Measurements from ENCODE around the gene PCSK6.
A peak's percentile ranks its signal among the peaks of the same experiment; 100 is the strongest.
"Not testable (repeated sequence)": the region's sequence is repeated elsewhere in the genome, so short reads cannot be mapped to it uniquely, and the experiment has no call there.

PCSK6 gene

DNA sequence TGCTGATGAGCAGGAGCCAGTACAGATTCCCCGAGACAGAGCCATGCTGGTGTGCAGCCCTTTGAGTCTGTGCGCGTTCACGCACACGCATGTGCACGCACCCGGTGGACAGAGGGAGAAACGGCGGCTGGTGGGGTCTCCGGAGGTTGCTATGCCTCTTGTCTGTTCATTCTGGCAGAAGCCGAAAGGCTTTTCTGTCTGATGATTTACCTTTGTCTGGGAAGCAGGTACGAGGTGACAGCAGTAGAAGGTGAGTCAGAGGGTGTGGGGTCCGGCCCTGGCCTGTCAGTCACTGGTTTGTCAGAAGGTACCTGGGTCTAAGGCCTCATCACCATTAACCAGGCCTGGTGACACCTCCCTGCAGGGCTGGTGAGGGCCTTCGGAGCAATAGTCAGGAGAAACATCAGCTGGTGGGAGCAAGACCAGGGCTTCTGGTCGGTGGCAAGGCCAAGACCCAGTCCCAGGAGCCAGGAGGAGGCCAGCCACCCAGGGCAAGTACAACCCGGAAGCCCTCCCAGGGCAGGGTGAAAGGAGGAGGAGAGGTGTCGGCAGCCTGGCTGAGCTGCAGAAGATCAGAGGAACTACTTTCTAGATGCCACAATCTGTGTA lies 7.5 kb downstream of the PCSK6 start:
- DNase-seq = no peak

DNA sequence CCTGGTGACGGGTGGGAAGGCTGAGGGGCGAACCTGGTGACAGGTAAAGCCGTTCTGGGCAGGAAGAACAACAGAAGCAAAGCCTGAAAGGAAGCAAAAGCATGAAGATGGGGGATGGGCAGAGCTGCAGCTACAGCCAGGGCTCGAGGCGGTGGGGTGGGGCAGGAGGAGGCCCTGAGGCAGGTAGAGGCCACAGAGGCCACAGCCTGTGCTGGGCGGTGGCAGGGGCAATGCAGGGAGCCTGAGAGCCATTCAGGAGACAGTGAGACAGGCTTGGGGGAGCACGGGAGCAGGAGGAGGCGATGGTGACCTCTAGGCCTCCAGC lies 8.2 kb downstream of the PCSK6 start:
- DNase-seq = no peak

DNA sequence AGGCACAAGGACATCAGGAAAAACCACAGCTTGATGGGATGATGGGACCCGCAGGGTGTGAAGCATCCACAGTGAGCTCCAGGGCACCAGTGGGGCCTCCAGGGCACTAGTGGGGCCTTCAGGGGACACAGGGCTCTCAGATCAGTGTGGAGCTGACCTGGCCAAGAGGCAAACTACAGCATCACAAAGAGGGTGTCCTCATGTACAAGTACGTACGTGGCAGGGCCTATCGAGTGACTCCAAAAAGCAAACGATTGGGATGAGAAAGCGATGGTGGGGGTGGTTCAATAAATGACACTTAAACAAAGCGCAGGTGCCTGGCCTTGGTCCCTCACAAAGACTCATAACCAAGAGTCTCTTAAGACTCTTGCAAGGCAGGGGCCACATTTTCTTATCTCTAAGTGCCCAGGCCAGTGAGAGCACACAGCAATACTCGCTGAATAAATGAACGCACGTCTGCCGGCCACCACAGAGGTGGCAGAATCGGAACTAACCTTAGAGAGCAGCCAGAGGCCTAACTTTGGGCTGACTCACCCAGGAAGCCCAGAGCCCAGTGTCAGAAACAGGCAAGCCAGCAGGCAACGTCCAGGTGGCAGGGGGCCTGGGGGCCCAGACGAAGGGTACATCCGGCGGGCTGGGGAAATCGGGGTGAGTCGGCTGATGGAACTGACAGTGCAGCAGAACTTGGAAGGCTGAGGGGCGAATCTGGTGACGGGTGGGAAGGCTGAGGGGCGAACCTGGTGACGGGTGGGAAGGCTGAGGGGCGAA lies 8.7 kb downstream of the PCSK6 start:
- no peak for DNase-seq

DNA sequence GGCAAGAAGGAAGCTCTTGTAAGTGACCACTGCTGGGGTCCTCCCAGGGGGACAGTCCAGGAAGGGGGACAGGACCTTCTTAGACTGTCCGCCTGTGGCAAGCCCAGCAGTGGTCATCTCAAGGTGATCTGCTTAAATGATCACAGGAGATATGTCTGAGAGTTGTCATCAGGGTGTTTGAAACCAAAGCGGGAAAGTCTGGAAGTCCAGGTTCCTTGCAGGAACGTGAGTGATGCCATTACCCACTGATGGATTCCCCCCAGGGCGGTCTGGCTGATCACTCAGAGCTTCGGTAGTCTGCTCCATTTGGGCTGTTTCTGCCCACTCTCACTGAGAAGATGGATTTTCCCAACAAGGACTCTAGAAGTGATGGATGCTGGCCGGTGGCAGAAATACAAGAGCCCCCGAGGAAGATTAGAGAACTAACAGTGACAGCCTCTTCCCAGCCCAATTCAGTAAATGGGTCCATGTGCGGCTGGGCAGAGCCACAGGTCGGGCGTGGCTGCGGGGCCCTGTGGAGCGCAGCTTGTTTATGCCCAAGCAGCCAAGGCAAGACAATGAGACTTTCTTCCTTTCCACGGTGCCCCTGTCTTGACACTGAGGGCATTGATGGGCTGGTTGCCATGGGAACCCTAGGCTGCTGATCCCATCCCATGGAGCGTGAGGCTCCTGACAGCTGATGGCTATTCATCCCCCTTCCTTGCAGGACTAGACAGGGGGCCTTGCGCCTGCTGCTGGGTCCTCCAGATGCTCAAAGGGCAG lies 9.5 kb downstream of the PCSK6 start:
- peak; percentile 83 for DNase-seq

DNA sequence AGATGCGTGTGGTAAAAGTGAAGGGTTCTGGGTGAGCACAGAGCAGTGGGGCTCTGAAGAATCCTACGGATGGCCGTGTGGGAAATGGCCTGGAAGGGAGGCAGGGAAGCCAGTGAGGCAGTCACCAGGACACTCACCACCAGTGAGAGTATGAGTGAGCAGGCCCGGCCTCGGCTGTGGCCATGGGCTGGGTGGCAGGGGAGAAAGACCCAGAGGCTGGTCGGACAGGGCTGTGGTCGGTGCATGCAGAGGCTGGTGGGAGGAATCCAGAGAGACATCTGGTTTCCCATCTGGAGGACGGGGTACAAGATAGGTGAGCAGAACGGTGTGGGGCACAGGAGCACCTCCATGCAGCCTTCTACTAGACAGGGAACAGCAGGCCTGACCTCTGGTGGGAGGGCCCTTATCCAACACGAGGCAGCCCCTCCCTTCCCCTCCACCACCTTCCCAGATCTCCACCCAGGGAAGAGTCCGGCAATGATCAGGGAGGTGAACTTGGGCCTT lies 10.1 kb downstream of the PCSK6 start:
- no peak for DNase-seq

DNA sequence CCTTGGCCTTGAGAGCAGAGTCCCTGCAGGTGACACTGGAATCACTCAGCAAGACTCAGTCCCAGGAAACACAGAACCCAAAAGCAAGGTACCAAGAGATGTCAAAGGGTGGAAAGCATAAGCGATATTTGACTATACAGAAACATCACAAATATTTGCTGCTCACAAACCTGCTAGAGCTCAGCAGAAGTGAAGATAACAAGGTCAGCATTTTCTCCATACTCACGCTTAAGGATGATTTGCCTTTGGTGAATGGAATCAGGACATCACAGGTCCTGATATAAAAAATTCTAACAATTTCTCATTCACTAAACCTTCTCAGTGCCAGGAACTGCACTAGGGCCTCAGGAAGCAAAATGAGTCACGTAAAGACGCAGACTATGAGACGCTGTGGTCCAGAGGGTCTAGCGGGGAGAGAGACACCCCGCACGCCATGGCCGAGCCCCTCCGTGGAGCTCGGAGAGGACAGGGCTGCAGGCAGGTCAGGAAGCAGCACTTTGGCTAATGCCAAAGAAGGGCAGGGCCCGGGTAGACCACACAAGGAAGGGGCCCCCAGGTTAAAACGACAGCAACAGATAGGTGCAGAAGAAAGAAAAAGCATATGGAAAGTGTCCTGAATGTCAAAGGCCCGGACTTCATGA lies 10.7 kb downstream of the PCSK6 start:
- DNase-seq = no peak

DNA sequence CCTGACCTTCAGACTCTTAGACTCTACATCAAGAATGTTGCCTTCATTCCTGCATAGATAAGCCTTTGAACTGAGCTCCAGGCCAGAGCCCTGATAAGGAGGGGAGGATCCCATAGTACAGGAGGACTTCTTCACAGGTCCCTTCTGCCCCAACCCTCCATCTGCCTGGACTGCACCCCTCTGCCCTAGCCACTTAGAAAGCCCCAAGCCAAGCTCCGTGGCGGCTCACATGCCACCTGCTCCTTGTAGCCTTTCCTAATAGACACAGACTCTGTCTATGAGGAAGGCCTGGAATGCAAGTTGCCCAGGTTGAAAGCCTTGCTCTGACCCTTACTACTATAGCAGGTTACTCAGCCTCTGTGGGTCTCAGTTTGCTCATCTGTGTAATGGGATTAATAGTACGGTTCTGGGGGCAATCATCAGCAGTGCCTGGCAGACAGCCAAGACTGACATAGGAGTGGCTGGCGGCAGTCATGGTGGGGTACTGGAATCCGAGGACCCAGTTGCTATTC lies 11.6 kb downstream of the PCSK6 start:
- no peak for DNase-seq

DNA sequence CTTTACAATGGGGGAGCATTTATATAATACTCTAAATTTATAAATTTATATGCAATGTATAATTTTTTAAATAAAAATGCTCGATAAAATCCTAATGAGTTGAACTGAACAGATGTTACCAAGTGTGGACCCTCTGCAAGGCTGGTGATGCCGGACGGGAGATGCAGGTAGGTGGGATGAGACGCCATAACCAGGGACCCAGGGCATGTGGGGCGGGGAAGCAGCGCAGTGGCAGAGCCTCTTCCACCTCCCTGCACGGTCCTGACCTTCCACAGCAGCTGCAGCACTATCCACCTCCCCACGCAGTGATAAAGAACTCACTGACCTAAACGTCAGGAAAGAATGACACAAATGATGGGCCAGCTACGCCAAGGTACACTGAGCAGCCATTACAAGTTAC lies 12.8 kb downstream of the PCSK6 start:
- no peak for DNase-seq

DNA sequence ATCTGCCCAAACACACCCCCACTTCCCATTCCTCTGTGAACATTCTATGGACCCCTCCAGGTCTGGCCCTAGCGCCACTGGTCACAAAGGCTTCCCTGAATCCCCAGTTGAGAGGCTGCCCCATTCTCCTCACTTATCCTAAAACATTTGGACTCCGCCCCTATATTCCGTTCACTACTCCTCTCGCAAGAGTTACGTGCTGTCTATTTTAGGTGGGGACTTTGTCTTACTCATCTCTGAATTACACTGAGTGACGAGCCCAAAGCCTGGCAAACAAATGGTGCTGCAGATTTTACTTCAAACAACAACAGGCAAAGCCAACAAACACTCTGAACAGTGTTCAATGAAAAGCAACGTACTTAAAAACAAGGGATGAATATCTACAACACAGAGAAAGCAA lies 14.5 kb downstream of the PCSK6 start:
- DNase-seq = no peak

DNA sequence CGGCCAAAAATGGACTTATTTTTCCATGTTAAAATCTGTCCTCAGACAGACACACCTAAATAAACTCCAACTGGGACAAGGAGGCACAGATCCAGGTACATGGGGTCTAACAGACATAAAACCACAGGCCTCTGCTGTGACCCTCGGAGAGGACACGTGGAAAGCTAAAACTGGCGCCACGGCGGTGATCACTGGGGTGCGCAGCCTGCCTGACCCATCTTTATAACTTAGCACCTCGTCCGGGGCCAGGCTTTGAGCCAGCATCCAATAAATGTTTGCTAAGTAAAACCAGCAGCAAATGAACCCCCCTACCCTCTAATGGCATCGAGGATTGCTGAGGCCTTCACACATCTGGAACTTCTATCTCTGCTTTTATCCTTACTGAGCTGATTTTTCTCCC lies 15.3 kb downstream of the PCSK6 start:
- no peak for DNase-seq

DNA sequence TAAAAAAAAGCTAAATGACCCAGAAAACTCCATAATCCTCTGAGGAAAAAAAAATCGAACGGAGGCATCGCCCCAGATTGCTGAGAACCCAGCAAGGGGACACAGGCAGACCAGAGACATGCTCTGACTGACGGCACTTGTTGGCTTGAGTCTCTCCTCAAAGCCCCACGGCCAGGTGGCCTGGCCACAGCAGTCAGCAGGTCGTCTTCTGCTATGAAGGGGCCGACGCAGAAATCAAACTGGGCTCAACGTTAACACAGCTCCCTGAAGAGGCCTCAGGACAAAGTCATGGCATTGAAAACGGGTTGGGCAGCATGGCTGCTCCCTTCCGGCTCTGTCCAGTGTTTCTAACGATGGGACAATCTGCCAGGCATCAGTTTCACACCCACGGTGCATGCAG lies 17.5 kb downstream of the PCSK6 start:
- no peak for DNase-seq

DNA sequence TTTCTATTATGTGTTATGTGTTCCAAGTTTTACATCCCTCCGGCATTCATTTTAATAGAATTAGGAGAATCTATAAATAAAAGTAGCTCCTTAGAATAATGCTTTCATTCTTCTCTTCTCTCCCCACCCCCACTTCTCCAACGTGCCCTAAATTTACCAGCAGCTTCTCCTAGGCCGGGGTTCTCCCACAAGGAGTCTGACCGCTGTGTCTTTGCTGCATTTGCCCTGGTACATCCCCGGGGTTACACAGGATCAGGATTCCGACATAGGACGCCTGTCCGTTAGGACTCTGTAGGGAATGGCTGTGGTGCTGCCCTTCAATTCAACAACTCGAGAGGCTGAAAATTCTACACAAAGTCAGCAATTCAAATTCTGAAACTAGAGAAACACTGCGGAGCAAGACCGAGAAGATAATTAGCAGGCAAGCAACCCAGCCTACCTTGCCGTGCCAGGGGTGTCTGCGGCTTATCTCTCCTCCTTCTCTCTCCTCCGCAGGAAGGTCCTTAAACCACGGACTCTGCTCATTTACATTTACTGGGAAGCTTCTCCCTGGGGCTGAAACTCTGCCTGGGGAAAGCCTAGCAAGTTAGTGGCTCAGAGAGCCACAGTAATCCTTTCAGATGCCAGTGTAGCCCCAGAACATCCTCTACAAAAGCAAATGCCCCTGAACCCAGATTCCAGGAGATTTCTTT lies 18.8 kb downstream of the PCSK6 start:
- DNase-seq = no peak

DNA sequence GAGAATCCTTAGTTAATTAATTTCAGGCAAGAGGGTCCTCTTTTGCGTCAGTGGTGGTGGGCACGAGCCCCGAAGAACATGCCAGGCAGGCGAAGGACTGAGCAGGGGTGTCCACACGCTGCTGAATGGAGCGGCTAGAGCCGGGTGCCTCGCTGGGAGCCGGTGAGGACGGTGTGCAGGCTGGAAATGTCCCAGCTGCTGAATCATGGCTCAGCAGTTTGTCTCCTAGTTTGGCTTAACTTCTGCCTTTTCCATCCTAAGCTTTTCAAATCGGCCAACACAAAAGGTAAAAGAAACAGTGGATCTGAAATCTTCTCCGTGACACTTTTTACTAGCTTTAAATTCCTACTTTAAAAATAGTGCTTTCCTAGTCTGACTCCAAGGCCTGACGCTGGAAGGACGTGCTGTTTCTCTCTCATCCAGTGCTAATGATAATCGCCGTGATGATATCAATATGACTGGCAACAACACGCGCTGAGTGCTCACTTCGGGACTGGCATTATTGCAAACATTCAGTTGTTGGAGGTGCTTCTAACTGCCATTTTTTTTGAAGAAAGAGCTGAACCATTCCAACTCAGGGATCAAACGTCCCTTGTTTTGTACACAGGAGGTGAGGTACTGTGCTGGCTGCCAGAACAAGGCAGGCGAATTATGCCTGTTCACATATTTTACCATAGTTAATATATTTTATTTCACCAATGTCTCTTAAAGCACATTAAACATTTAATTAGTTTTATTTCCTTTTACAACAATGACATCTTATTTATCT lies 19.8 kb downstream of the PCSK6 start:
- DNase-seq = no peak

DNA sequence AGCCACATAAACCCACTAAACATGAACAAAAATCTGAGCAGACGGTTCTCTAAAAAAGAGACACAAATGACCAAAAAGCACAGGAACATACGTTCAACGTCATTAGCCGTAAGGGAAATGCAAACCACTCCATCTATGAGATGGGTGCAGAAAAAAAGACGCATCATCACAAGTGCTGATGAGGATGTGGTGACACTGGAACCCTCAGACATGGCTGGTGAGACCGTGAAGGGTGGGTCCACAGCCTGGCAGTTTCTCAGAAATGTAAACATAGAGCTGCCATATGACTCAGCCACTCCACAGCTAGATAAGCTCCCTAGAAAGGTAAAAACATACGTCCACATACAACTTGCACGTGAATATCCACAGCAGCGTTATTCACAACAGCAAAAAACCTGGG lies 23.3 kb downstream of the PCSK6 start:
- no peak for DNase-seq

DNA sequence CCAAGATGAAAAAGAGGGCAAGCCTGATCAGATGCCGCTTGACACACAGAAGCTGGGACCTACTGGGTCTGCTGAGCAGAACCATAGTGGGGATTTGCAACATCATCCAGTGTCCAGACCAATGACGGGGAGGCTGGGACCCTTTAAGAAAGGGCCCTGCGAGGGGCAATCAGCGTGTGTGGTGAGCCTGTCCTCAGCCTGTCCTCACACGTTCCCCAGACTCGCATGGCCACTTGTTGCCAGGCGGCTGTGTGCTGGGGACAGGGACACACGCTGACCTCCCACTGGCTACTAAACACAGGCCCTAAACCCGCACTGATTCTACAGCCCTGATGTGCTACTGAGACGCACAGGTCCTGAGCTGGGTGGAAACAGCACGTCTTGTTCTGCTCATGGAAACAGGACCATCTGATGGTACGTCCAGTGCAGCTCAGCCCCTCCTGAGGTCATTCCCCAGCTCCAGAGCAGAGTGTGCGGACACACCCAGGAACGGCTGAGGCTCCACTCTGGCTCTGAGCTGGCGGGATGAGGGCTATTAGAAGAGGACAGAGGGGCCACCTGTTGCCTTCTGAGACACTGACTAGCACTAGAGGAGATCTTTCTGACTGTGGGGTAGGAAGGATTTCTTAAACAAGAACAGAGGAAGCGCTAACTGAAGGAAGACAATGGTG lies 24.4 kb downstream of the PCSK6 start:
- DNase-seq = no peak

DNA sequence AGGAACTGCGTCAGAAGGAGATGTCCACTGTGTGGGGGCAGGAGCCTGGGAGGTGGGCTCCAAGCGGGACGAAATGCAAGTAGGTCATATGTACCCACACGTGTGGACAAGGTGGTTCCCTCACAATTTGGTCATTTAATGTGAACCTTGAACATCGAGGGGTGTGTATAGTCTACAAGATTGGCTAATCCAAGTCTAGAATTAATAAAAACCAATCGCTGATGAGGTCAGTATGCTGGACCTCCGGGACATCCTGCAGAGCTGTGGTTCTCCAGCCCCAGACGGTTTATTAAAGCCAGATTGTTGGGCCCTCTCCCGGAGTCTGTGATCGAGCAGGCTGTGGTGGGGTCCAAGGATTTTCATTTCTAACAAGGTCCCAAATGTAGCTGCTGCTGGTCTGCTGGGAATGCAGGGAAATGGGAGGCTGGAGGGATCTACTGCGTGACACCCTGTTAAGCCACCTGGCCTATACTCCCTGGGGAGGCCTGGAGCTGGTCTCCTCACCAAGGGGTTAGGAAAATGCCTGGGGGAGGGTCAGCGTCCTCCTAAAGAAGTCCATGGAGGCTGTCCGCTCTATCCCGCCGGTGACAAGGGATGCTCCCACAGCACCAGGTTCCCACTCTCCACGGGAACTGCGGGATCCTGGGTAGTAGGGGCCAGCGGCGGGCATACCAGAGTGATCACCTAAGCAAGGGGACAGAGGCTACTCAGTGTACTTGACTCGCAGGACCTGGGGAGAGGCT lies 25.1 kb downstream of the PCSK6 start:
- no peak for DNase-seq

DNA sequence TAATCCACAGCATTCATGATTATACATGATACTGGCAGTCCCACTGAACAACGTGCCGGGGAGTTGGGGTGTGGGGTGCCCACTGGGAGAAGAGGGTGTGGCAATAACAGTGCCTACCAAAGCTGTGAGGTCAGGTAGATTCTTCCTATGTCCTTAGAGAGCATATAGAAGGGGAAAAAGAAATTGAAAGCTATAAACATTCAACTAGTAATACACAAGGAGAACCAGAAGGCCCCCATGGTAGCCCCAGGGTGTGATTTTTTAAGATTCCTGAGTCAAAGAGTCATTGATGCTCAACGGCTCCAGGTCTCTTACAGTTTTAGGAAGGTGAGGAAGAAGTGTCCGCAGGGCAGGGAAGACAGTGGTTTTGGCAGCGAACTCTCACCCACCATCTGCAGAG lies 25.8 kb downstream of the PCSK6 start:
- DNase-seq = not testable (repeated sequence)

DNA sequence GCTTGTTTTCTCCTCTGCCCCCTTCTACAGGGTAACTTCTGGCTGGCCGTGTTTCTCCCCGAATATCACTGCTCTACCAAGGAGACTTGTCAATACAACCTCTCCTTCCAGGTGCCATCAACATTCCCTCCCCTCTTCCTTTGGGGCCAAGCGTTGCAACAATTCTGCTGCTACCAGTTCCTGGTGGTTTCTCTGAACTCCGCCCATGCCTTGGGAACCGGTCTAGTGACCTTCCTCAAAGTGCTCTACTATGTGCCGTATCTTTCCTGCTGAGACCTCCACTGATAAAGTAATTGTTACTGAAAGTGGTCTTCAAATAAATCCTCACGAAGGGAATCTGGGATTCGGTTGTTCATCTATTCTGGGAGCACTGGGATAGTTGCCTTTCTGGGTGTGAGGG lies 26.2 kb downstream of the PCSK6 start:
- no peak for DNase-seq

DNA sequence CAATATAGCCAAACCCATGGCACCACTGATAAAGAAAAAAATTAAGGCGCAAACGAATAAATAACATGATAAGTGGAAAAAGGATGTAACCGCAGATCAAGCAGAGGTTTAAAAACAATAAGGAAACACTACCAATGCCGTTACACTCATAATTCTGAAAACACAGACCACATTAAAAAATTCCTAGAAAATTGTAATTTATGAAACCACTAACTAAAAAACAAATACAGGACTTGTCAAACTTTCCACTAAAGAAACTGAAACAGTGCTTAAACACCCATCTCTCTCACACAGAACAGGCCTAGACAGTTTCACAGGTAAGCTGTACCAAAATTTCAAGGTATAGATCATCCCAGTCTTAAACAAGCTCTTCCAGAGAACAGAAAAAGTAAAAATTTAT lies 28.4 kb downstream of the PCSK6 start:
- no peak for DNase-seq

DNA sequence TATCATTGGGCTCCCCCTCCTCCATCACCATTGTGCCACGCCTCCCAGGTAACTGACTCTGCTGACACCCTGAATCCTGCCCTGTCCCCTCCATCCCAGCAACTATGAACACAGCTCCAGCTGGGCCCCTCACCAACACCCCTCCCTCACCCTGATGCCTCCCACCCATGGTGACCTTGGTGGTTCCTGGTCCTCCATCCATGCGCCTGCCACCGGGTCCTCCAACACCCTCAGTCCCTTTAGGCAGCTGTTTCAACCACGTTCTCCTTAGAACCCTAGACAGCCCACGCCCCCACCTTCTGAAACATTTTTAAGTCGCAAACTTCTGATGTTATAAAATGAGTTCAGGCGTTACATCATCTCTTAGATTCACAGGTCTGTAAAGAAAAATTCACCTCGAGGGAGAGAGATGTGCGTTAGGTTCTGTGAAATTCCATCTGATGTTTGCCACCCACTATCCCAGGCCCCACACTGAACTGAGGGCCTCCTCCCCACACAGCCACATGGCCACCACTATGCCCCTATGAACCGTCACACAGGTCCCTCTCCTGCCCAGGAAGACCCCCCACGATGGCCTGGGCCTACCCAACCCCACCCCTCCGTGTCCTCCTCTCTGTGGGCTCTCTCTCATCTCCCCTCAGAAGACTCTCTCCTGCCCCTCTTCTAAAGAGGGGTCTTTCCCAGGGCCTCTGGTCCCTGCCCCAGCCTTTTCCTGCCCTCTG lies 29.8 kb downstream of the PCSK6 start:
- DNase-seq = no peak

Measured in retina (tissue), 1 donor.